Measurements from ENCODE around the gene C18orf63. TPM values are rescaled to one million over a fixed set of nuclear protein-coding genes. Genes with fewer than 3 reads are reported as not detected.

Gene C18orf63
- total RNA-seq, 2 experiments from 2014 or later = not detected

DNA sequence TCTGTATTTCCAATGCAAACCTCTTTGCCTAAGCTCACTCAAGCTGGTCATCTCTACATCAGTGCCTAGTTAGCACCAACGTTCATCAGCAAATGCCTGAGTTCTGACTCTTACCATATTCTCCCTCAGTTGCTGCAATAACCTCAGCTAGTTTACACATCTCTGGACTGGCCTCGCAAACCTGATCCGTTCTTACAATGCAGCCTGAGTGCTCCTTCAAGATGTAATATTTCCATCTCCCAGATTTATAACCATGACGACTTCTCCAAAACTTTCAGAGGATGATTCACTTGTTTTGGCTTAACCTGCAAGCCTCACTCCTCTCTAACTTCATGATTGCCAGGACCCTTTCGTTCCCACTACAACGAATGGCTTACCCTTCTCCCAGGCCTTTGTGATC is 71.7 kb downstream of the C18orf63 start:
- Histone ChIP-seq H3K4me1 (ENCODE audit: insufficient read depth, low read length, poor library complexity, severe bottlenecking) (no peaks in the 10 kb centered on the region), H3K79me2 (ENCODE audit: insufficient read depth, low read depth, low read length) (no peaks in the 10 kb centered on the region), H3K4me3 (ENCODE audit: low read depth, low read length, poor library complexity, severe bottlenecking) (no peak overlapping the region), H3K9me3 (ENCODE audit: low read length) (no peaks in the 10 kb centered on the region), H3K36me3 (ENCODE audit: insufficient read depth, low read length) (no peaks in the 10 kb centered on the region), H2AFZ (ENCODE audit: low read length) (no peak overlapping the region), H3K4me2 (ENCODE audit: low read length) (no peak overlapping the region), H3K27ac (ENCODE audit: low read depth, low read length, poor library complexity, severe bottlenecking) (no peak overlapping the region), H4K20me1 (ENCODE audit: insufficient read depth, low read length) (no peaks in the 10 kb centered on the region), H3K9me2 (ENCODE audit: insufficient read depth, low read length) (no peaks in the 10 kb centered on the region)
- no peak for DNase-seq (ENCODE audit: low spot score)
- intact Hi-C loops (cut with micrococcal nuclease; ENCODE audit: unreplicated experiment) = no loop called here
- TF ChIP-seq, protein P1, sequence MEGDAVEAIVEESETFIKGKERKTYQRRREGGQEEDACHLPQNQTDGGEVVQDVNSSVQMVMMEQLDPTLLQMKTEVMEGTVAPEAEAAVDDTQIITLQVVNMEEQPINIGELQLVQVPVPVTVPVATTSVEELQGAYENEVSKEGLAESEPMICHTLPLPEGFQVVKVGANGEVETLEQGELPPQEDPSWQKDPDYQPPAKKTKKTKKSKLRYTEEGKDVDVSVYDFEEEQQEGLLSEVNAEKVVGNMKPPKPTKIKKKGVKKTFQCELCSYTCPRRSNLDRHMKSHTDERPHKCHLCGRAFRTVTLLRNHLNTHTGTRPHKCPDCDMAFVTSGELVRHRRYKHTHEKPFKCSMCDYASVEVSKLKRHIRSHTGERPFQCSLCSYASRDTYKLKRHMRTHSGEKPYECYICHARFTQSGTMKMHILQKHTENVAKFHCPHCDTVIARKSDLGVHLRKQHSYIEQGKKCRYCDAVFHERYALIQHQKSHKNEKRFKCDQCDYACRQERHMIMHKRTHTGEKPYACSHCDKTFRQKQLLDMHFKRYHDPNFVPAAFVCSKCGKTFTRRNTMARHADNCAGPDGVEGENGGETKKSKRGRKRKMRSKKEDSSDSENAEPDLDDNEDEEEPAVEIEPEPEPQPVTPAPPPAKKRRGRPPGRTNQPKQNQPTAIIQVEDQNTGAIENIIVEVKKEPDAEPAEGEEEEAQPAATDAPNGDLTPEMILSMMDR (conservative IDR thresholded peaks at IDR 0.05; ENCODE audit: low read length) = no peak
- TF ChIP-seq EZH2phosphoT487 (IDR thresholded peaks at IDR 0.05; ENCODE audit: borderline replicate concordance, low read depth, low read length) = no peak
- ChIA-PET POLR2A (no interaction called here), CTCF (ENCODE audit: unreplicated experiment) (no interaction called here)
- no TSS peak for BruUV-seq (replicated peaks)

DNA sequence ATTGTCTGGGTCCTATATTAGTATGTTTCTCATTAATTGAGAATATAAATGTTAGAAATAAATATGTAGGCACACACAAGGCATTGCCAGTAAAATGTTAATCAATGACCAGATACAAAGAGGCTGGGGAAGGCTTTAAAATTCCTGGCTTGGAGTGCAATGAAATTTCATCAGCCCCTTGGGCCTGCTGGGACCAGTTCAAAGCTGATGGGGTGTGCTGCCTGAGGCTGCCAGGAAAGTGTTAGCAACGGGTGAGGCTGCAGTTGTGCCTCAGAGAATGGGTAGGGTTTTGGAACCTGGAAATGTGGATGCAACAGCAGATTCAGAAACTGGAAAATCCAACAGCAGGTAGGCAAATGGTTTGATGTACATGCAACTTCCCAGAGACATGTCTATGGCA is 72.6 kb downstream of the C18orf63 start:
- intact Hi-C loops (cut with micrococcal nuclease; ENCODE audit: unreplicated experiment) = no loop called here
- Histone ChIP-seq H3K79me2 (ENCODE audit: insufficient read depth, low read depth, low read length) (no peaks in the 10 kb centered on the region), H4K20me1 (ENCODE audit: insufficient read depth, low read length) (no peaks in the 10 kb centered on the region), H3K9me3 (ENCODE audit: low read length) (no peaks in the 10 kb centered on the region), H3K9me2 (ENCODE audit: insufficient read depth, low read length) (no peaks in the 10 kb centered on the region), H3K27ac (ENCODE audit: low read depth, low read length, poor library complexity, severe bottlenecking) (no peak overlapping the region), H3K4me2 (ENCODE audit: low read length) (no peak overlapping the region), H3K4me3 (ENCODE audit: low read depth, low read length, poor library complexity, severe bottlenecking) (no peak overlapping the region), H2AFZ (ENCODE audit: low read length) (no peak overlapping the region), H3K4me1 (ENCODE audit: insufficient read depth, low read length, poor library complexity, severe bottlenecking) (no peaks in the 10 kb centered on the region), H3K36me3 (ENCODE audit: insufficient read depth, low read length) (no peaks in the 10 kb centered on the region)
- ChIA-PET POLR2A (no interaction called here), CTCF (ENCODE audit: unreplicated experiment) (no interaction called here)
- no peak for DNase-seq (ENCODE audit: low spot score)
- no TSS peak for BruUV-seq (replicated peaks)
- TF ChIP-seq, protein P1 (conservative IDR thresholded peaks at IDR 0.05; ENCODE audit: low read length) = no peak
- TF ChIP-seq EZH2phosphoT487 (IDR thresholded peaks at IDR 0.05; ENCODE audit: borderline replicate concordance, low read depth, low read length) = no peak

DNA sequence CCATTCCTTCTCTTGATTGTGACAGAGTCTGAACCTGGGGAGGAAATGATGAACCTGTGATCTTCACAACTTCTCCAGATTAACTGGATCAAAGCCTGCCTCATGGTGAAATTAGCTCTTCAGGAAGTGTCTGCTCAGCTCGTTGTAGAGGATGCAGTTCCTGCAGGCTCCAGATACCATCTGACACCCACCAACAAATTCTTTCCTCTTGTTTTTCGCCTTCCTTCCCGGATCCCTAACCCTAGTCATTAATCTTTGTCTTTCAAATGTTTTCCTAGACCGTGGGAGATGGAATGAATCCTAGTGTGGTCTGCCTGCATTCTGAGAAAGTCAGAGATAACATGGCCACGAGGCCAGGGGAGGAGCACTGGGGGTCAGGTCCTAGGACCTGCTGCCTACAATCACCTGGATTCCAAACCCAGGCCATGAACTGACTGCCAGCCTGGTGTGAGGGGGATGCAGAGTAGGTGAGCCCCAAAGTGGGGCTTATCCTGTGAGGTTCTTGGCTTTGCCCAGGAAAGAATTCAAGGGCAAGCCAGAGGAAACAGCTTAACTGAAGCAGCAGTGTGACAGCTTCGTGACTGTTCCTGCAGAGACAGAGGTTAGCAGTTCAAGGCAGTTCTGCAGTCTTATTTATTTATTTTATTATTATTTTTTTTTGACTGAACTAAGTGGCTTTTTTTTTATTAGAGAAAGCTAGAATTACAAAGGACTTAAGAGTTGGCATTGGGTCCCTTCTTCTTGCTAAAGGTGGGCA is 73.7 kb downstream of the C18orf63 start:
- intact Hi-C loops (cut with micrococcal nuclease; ENCODE audit: unreplicated experiment) = no loop called here
- POLR2A ChIA-PET = interaction anchor here (0.7 kb wide), 1 partner anchor 20 kb away, joined by 3 read pairs; no protein-coding TSS in a partner anchor
- H4K20me1 ChIP-seq (ENCODE audit: insufficient read depth, low read length) = no peaks in the 10 kb centered on the region
- H2AFZ ChIP-seq (ENCODE audit: low read length) = no peak overlapping the region
- H3K79me2 ChIP-seq (ENCODE audit: insufficient read depth, low read depth, low read length) = no peaks in the 10 kb centered on the region
- TF ChIP-seq, protein P1 (conservative IDR thresholded peaks at IDR 0.05; ENCODE audit: low read length) = no peak
- H3K9me3 ChIP-seq (ENCODE audit: low read length) = no peaks in the 10 kb centered on the region
- no peak overlapping the region for H3K4me2 ChIP-seq (ENCODE audit: low read length)
- H3K4me3 ChIP-seq (ENCODE audit: low read depth, low read length, poor library complexity, severe bottlenecking) = no peak overlapping the region
- no peaks in the 10 kb centered on the region for H3K36me3 ChIP-seq (ENCODE audit: insufficient read depth, low read length)
- BruUV-seq (replicated peaks) = no TSS peak
- H3K27ac ChIP-seq (ENCODE audit: low read depth, low read length, poor library complexity, severe bottlenecking) = no peak overlapping the region
- no peaks in the 10 kb centered on the region for H3K4me1 ChIP-seq (ENCODE audit: insufficient read depth, low read length, poor library complexity, severe bottlenecking)
- DNase-seq (ENCODE audit: low spot score) = no peak
- CTCF ChIA-PET (ENCODE audit: unreplicated experiment) = no interaction called here
- no peaks in the 10 kb centered on the region for H3K9me2 ChIP-seq (ENCODE audit: insufficient read depth, low read length)

Measured in OCI-LY7 (cell line).